ENCODE results near the gene TMED8.

Gene TMED8

DNA sequence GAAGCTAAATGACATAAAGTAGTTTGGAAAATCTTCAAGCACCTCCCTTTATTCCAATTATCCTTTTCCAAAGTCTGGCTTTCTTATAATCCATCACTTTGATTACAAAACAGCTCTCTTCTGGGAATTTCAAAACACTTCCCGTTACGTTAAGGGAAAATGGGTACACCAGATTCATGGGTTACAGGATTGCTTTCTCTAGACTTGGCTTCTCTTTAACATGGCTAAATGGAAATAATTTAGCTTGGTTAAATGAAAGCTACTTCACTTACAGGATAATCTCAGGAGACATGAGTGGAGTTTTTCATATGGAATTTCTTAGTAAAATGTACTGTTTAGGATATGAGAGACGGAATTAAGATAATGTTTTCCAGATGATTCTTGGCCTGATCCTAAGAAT lies 41.3 kb downstream of the TMED8 start:
- no peak overlapping the region for H3K4me3 ChIP-seq (ENCODE audit: low read depth in 1 of 2, low read length in 2 of 2)
- DNase-seq (no peak), ATAC-seq (ENCODE audit: insufficient read depth, low read depth) (no peak)
- H3K9me3 ChIP-seq (ENCODE audit: insufficient read depth, low read length, severe bottlenecking) = no peaks in the 10 kb centered on the region
- no peak overlapping the region for H3K9ac ChIP-seq (ENCODE audit: low read depth, low read length)
- H2AFZ ChIP-seq (ENCODE audit: low read depth, low read length) = no peak overlapping the region
- H3K79me2 ChIP-seq (ENCODE audit: insufficient read depth, low read length) = no peaks in the 10 kb centered on the region
- H3K27ac ChIP-seq (ENCODE audit: low read length) = no peak overlapping the region
- H3K4me2 ChIP-seq (ENCODE audit: insufficient read depth, low read length) = no peak overlapping the region
- no peaks in the 10 kb centered on the region for H3K27me3 ChIP-seq (ENCODE audit: insufficient read depth, low read length, poor library complexity)
- peaks cover 15% of the 10 kb centered on the region; the same call in 1 of the 2 replicates for H3K36me3 ChIP-seq (ENCODE audit: insufficient read depth, low read length)
- no peaks in the 10 kb centered on the region for H4K20me1 ChIP-seq (ENCODE audit: insufficient read depth, low read length)
- TF ChIP-seq, protein P1, sequence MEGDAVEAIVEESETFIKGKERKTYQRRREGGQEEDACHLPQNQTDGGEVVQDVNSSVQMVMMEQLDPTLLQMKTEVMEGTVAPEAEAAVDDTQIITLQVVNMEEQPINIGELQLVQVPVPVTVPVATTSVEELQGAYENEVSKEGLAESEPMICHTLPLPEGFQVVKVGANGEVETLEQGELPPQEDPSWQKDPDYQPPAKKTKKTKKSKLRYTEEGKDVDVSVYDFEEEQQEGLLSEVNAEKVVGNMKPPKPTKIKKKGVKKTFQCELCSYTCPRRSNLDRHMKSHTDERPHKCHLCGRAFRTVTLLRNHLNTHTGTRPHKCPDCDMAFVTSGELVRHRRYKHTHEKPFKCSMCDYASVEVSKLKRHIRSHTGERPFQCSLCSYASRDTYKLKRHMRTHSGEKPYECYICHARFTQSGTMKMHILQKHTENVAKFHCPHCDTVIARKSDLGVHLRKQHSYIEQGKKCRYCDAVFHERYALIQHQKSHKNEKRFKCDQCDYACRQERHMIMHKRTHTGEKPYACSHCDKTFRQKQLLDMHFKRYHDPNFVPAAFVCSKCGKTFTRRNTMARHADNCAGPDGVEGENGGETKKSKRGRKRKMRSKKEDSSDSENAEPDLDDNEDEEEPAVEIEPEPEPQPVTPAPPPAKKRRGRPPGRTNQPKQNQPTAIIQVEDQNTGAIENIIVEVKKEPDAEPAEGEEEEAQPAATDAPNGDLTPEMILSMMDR (IDR thresholded peaks at IDR 0.05; ENCODE audit: borderline replicate concordance, extremely low read depth, low read length, poor library complexity, severe bottlenecking) = no peak
- no peak for TF ChIP-seq EZH2 (IDR thresholded peaks at IDR 0.05; ENCODE audit: borderline replicate concordance, low read depth, low read length, severe bottlenecking)
- H3K4me1 ChIP-seq (ENCODE audit: insufficient read depth, low read length) = no peaks in the 10 kb centered on the region

- Histone ChIP-seq H3K4me3 (ENCODE audit: low read depth in 1 of 2, low read length in 2 of 2) (no peak overlapping the region), H3K9me3 (ENCODE audit: insufficient read depth, low read length, severe bottlenecking) (no peaks in the 10 kb centered on the region), H3K4me1 (ENCODE audit: insufficient read depth, low read length) (no peaks in the 10 kb centered on the region), H3K27ac (ENCODE audit: low read length) (no peak overlapping the region), H3K36me3 (ENCODE audit: insufficient read depth, low read length) (no peaks in the 10 kb centered on the region), H3K79me2 (ENCODE audit: insufficient read depth, low read length) (no peaks in the 10 kb centered on the region), H3K27me3 (ENCODE audit: insufficient read depth, low read length, poor library complexity) (no peaks in the 10 kb centered on the region), H4K20me1 (ENCODE audit: insufficient read depth, low read length) (no peaks in the 10 kb centered on the region), H2AFZ (ENCODE audit: low read depth, low read length) (no peak overlapping the region), H3K9ac (ENCODE audit: low read depth, low read length) (no peak overlapping the region), H3K4me2 (ENCODE audit: insufficient read depth, low read length) (no peak overlapping the region)
- TF ChIP-seq, protein P1 (IDR thresholded peaks at IDR 0.05; ENCODE audit: borderline replicate concordance, extremely low read depth, low read length, poor library complexity, severe bottlenecking) = no peak
- ATAC-seq (ENCODE audit: insufficient read depth, low read depth) (peak; percentile 10; the same call in 1 of the 3 replicates), DNase-seq (no peak)
Measured at GRCh38 chr14:77329872-77330271, 47.0 kb downstream of the TMED8 start.

GRCh38 chr14:77327111-77327510 lies 49.8 kb downstream of the TMED8 start:
- no peaks in the 10 kb centered on the region for H3K9me3 ChIP-seq (ENCODE audit: insufficient read depth, low read length, severe bottlenecking)
- DNase-seq = no peak
- H2AFZ ChIP-seq (ENCODE audit: low read depth, low read length) = no peak overlapping the region
- no peaks in the 10 kb centered on the region for H3K36me3 ChIP-seq (ENCODE audit: insufficient read depth, low read length)
- H3K27me3 ChIP-seq (ENCODE audit: insufficient read depth, low read length, poor library complexity) = no peaks in the 10 kb centered on the region
- H3K79me2 ChIP-seq (ENCODE audit: insufficient read depth, low read length) = peaks cover 6% of the 10 kb centered on the region
- TF ChIP-seq EZH2 (IDR thresholded peaks at IDR 0.05; ENCODE audit: borderline replicate concordance, low read depth, low read length, severe bottlenecking) = no peak
- TF ChIP-seq, protein P1 (IDR thresholded peaks at IDR 0.05; ENCODE audit: borderline replicate concordance, extremely low read depth, low read length, poor library complexity, severe bottlenecking) = no peak
- no peak overlapping the region for H3K9ac ChIP-seq (ENCODE audit: low read depth, low read length)
- ATAC-seq (ENCODE audit: insufficient read depth, low read depth) = no peak
- no peak overlapping the region for H3K4me2 ChIP-seq (ENCODE audit: insufficient read depth, low read length)
- H3K27ac ChIP-seq (ENCODE audit: low read length) = no peak overlapping the region
- H3K4me1 ChIP-seq (ENCODE audit: insufficient read depth, low read length) = peaks cover 8% of the 10 kb centered on the region
- H3K4me3 ChIP-seq (ENCODE audit: low read depth in 1 of 2, low read length in 2 of 2) = no peak overlapping the region
- H4K20me1 ChIP-seq (ENCODE audit: insufficient read depth, low read length) = no peaks in the 10 kb centered on the region

- Histone ChIP-seq H4K20me1 (ENCODE audit: insufficient read depth, low read length) (no peaks in the 10 kb centered on the region), H3K9ac (ENCODE audit: low read depth, low read length) (no peak overlapping the region)
- DNase-seq = no peak
Measured at GRCh38 chr14:77325746-77326094, 51.2 kb downstream of the TMED8 start.

More at GRCh38 chr14:77325746-77326094, 51.2 kb downstream of the TMED8 start:
- H3K36me3 ChIP-seq (ENCODE audit: insufficient read depth, low read length) = no peaks in the 10 kb centered on the region
- no peak for ATAC-seq (ENCODE audit: insufficient read depth, low read depth)
- no peak overlapping the region for H3K27ac ChIP-seq (ENCODE audit: low read length)
- no peak overlapping the region for H3K4me3 ChIP-seq (ENCODE audit: low read depth in 1 of 2, low read length in 2 of 2)
- TF ChIP-seq EZH2 (IDR thresholded peaks at IDR 0.05; ENCODE audit: borderline replicate concordance, low read depth, low read length, severe bottlenecking) = no peak
- TF ChIP-seq, protein P1 (IDR thresholded peaks at IDR 0.05; ENCODE audit: borderline replicate concordance, extremely low read depth, low read length, poor library complexity, severe bottlenecking) = no peak
- peaks cover 9% of the 10 kb centered on the region for H3K79me2 ChIP-seq (ENCODE audit: insufficient read depth, low read length)
- H3K4me2 ChIP-seq (ENCODE audit: insufficient read depth, low read length) = no peak overlapping the region
- H3K27me3 ChIP-seq (ENCODE audit: insufficient read depth, low read length, poor library complexity) = no peaks in the 10 kb centered on the region
- H3K9me3 ChIP-seq (ENCODE audit: insufficient read depth, low read length, severe bottlenecking) = no peaks in the 10 kb centered on the region
- H2AFZ ChIP-seq (ENCODE audit: low read depth, low read length) = no peak overlapping the region
- peaks cover 13% of the 10 kb centered on the region for H3K4me1 ChIP-seq (ENCODE audit: insufficient read depth, low read length)

All from DND-41 (cell line).